Thyroid gland (tissue), 4 donors: Measurements from ENCODE around the gene HSD17B1.

Experiments
- POLR2A ChIP-seq, 2 donors: fragments of 450-650 bp; IDR thresholded peaks; one replicate each; pipeline ENCODE4 v1.6.1; 2017; ENCODE audit warnings: antibody characterized with exemption in 2 of 2, mild to moderate bottlenecking in 2 of 2, moderate library complexity in 1 of 2
- TF ChIP-seq, protein P1 (sequence below), 6 experiments: fragments of 200-600 bp in 3 of 6; fragments of 450-650 bp in 3 of 6; sonication (generic) in 3 of 6; IDR thresholded peaks; one replicate each; pipeline ENCODE4 v1.5.1; 2016 to 2019; ENCODE audit warnings: antibody characterized with exemption in 6 of 6, mild to moderate bottlenecking in 2 of 6, inconsistent platforms in 1 of 6, moderate library complexity in 1 of 6

DNA sequence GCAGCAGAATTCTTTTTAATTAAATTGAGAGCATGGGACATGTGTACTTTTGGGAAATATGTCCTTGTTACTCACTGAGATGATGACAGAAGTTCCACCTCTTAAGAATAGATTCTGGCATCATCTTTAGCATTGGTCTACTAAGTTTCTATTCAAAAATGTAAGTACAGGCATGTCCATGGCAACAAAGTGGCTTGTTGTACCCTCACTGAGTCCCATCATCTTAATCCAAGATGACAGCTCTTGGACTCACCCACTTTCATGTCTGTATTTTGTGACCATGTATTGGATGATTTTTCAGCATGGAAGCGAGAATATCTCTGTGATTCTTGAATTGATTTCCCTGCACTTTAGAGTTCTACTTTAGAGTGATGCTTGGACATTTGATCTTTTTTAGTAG is 49.8 kb upstream of the HSD17B1 start:
- TF ChIP-seq, protein P1, sequence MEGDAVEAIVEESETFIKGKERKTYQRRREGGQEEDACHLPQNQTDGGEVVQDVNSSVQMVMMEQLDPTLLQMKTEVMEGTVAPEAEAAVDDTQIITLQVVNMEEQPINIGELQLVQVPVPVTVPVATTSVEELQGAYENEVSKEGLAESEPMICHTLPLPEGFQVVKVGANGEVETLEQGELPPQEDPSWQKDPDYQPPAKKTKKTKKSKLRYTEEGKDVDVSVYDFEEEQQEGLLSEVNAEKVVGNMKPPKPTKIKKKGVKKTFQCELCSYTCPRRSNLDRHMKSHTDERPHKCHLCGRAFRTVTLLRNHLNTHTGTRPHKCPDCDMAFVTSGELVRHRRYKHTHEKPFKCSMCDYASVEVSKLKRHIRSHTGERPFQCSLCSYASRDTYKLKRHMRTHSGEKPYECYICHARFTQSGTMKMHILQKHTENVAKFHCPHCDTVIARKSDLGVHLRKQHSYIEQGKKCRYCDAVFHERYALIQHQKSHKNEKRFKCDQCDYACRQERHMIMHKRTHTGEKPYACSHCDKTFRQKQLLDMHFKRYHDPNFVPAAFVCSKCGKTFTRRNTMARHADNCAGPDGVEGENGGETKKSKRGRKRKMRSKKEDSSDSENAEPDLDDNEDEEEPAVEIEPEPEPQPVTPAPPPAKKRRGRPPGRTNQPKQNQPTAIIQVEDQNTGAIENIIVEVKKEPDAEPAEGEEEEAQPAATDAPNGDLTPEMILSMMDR (IDR thresholded peaks at IDR 0.05) = no peak
- TF ChIP-seq POLR2A (IDR thresholded peaks at IDR 0.05) = no peak
